K562 (cell line): ENCODE data around the gene CPED1. TPM values are rescaled to one million over a fixed set of nuclear protein-coding genes. Genes with fewer than 3 reads are reported as not detected.
A peak's percentile ranks its signal among the peaks of the same experiment; 100 is the strongest.

Experiments
- C11orf30 ChIP-seq: fragments of 450-650 bp; IDR thresholded peaks from 2 replicates; pipeline ENCODE4 v1.6.1; 2016; ENCODE audit warnings: low read depth, mild to moderate bottlenecking
- CBX1 ChIP-seq: sonication (generic); IDR thresholded peaks from 2 replicates; pipeline ENCODE4 v1.6.1; 2016; ENCODE audit warnings: antibody characterized with exemption, low read depth, mild to moderate bottlenecking
- CBX5 ChIP-seq: IDR thresholded peaks from 2 replicates; pipeline ENCODE4 v1.6.1; 2014; ENCODE audit warnings: low read depth, borderline replicate concordance
- FOSL1 ChIP-seq: fragments of 200-800 bp; sonication (Bioruptor generic); conservative IDR thresholded peaks from 2 replicates; pipeline ENCODE4 v1.6.1; 2016; ENCODE audit warnings: missing genetic modification characterization, missing compliant biosample characterization
- PML ChIP-seq: IDR thresholded peaks from 2 replicates; pipeline ENCODE4 v1.6.1; 2012; ENCODE audit warnings: low read length, inconsistent platforms
- POLR2A ChIP-seq: fragments of 450-650 bp; conservative IDR thresholded peaks from 2 replicates; pipeline ENCODE4 v1.6.1; 2016
- RBM17 ChIP-seq: fragments of 200-400 bp; formaldehyde crosslinking; IDR thresholded peaks from 2 replicates; pipeline ENCODE4 v1.6.1; 2017; ENCODE audit warnings: low read depth, mild to moderate bottlenecking, low read length, borderline replicate concordance
- ZNF224 ChIP-seq: sonication (generic); formaldehyde crosslinking; IDR thresholded peaks from 2 replicates; pipeline ENCODE4 v1.8.0; 2022; ENCODE audit warnings: mild to moderate bottlenecking, missing genetic modification reagents
- ZNF695 ChIP-seq: fragments of 450-650 bp; formaldehyde crosslinking; IDR thresholded peaks from 2 replicates; pipeline ENCODE4 v1.4.0; 2020; ENCODE audit warnings: mild to moderate bottlenecking, moderate library complexity
- polyA plus RNA-seq, 8 experiments: library from polyadenylated mRNA; depleted of rRNA in 4 of 8; stranded (reverse) in 5 of 8; unstranded in 3 of 8; fragments of >200 nt; fragmentation: Nextera tagmentation in 2 of 8; fragmentation: Illumina TruSeq in 1 of 8; extraction: Ambion mirVana in 2 of 8; extraction: Trizol in 1 of 8; gene quantifications; 2 replicates each; pipeline versions ENCODE4 v1.2.1 to v1.2.3, GENCODE V29; 2011 to 2014; ENCODE audit warnings: inconsistent platforms in 1 of 8, missing spikeins in 1 of 8
- total RNA-seq, 7 experiments: library from RNA; depleted of rRNA in 6 of 7; stranded (reverse); fragments of >200 nt in 6 of 7; fragmentation: Illumina TruSeq in 2 of 7; extraction: Trizol in 2 of 7; gene quantifications; 2 replicates each; pipeline versions ENCODE4 v1.2.1 to v1.2.3, GENCODE V29; 2011 to 2021; ENCODE audit warnings: low replicate concordance in 1 of 7
- TF ChIP-seq, protein P1 (sequence below), 2 experiments: fragments of 450-650 bp; formaldehyde crosslinking in 1 of 2; IDR thresholded peaks; 2 replicates each; pipeline versions ENCODE4 v1.4.0 to v1.6.1; 2014 to 2020; ENCODE audit warnings: mild to moderate bottlenecking in 2 of 2, borderline replicate concordance in 1 of 2, low read depth in 1 of 2
- TF ChIP-seq, protein P2 (sequence below): IDR thresholded peaks from 2 replicates; pipeline ENCODE4 v1.6.1; 2012; ENCODE audit warnings: low read depth, low read length, improper control_type of control experiment, borderline replicate concordance
- TF ChIP-seq, protein P3 (sequence below): fragments of 200-400 bp; formaldehyde crosslinking; IDR thresholded peaks from 2 replicates; pipeline ENCODE4 v1.6.1; 2017; ENCODE audit warnings: mild to moderate bottlenecking, low read depth, low read length, moderate library complexity

Gene CPED1
- total and polyA plus RNA-seq, 9 of the 15 experiments (the other 6 are each of a cell fraction or from before 2014, with no cell fraction given), result 195 to 393 (median 290) TPM

DNA sequence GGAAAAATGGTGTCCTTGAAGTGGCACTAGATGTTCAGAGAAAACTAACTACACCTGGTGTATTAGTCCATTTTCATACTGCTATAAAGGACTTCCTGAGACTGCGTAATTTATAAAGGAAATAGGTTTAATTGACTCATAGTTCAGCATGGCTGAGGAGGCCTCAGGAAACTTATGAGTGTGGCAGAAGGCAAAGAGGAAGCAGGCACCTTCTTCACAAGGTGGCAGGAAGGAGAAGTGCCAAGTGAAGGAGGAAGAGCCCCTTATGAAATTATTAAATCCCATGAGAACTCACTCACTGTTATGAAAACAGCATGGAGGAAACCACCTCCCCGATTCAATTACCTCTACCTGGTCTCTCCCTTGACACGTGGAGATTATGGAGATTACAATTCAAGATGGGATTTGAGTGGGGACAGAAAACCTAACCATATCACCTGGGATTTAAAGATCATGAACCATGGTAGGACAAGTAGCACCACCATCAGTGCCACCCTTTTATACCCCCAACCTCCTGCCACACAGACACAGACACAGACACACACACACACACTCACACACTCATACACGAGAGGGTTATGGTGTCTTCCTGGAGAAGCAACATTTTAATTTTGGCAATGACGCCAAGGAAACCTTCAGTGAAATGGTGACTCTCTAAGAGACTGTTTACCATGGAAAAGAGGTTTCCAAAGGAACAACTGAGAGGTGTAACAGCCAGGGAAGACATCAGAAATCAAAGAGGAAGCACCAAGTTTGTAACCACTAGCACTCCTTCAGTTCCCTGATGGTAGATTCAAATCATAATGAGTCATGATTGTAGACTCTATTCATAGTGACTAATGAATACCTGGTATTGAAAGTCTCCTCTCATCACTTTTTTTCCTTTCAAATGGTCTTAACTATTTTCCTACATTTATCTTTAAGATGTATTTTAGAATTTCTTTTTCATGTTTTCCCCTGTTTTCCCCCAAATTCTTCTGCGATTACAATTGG is 298.5 kb downstream of the CPED1 start (continued):
- TF ChIP-seq, protein P1, sequence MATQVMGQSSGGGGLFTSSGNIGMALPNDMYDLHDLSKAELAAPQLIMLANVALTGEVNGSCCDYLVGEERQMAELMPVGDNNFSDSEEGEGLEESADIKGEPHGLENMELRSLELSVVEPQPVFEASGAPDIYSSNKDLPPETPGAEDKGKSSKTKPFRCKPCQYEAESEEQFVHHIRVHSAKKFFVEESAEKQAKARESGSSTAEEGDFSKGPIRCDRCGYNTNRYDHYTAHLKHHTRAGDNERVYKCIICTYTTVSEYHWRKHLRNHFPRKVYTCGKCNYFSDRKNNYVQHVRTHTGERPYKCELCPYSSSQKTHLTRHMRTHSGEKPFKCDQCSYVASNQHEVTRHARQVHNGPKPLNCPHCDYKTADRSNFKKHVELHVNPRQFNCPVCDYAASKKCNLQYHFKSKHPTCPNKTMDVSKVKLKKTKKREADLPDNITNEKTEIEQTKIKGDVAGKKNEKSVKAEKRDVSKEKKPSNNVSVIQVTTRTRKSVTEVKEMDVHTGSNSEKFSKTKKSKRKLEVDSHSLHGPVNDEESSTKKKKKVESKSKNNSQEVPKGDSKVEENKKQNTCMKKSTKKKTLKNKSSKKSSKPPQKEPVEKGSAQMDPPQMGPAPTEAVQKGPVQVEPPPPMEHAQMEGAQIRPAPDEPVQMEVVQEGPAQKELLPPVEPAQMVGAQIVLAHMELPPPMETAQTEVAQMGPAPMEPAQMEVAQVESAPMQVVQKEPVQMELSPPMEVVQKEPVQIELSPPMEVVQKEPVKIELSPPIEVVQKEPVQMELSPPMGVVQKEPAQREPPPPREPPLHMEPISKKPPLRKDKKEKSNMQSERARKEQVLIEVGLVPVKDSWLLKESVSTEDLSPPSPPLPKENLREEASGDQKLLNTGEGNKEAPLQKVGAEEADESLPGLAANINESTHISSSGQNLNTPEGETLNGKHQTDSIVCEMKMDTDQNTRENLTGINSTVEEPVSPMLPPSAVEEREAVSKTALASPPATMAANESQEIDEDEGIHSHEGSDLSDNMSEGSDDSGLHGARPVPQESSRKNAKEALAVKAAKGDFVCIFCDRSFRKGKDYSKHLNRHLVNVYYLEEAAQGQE (IDR thresholded peaks at IDR 0.05; ENCODE audit: borderline replicate concordance), result no peak
- TF ChIP-seq, protein P1 (CRISPR knock-in tag; IDR thresholded peaks at IDR 0.05; ENCODE audit: low read depth), result no peak
- TF ChIP-seq RBM17 (no peak), ZNF224 (CRISPR knock-in tag) (no peak), POLR2A (peak; percentile 72), C11orf30 (0 out of 2 replicates have a peak, but pooled peaks have one; percentile 30), CBX5 (no peak), ZNF695 (CRISPR knock-in tag) (no peak), FOSL1 (tag) (peak; percentile 74), PML (no peak), CBX1 (no peak)
- TF ChIP-seq, protein P2, sequence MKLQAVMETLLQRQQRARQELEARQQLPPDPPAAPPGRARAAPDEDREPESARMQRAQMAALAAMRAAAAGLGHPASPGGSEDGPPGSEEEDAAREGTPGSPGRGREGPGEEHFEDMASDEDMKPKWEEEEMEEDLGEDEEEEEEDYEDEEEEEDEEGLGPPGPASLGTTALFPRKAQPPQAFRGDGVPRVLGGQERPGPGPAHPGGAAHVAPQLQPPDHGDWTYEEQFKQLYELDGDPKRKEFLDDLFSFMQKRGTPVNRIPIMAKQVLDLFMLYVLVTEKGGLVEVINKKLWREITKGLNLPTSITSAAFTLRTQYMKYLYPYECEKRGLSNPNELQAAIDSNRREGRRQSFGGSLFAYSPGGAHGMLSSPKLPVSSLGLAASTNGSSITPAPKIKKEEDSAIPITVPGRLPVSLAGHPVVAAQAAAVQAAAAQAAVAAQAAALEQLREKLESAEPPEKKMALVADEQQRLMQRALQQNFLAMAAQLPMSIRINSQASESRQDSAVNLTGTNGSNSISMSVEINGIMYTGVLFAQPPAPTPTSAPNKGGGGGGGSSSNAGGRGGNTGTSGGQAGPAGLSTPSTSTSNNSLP, result no peak
- TF ChIP-seq, protein P3, sequence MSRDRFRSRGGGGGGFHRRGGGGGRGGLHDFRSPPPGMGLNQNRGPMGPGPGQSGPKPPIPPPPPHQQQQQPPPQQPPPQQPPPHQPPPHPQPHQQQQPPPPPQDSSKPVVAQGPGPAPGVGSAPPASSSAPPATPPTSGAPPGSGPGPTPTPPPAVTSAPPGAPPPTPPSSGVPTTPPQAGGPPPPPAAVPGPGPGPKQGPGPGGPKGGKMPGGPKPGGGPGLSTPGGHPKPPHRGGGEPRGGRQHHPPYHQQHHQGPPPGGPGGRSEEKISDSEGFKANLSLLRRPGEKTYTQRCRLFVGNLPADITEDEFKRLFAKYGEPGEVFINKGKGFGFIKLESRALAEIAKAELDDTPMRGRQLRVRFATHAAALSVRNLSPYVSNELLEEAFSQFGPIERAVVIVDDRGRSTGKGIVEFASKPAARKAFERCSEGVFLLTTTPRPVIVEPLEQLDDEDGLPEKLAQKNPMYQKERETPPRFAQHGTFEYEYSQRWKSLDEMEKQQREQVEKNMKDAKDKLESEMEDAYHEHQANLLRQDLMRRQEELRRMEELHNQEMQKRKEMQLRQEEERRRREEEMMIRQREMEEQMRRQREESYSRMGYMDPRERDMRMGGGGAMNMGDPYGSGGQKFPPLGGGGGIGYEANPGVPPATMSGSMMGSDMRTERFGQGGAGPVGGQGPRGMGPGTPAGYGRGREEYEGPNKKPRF, result no peak
